Keratinocyte (primary cell): Measurements from ENCODE around the gene MARCHF3. TPM values are rescaled to one million over a fixed set of nuclear protein-coding genes. Genes with fewer than 3 reads are reported as not detected.

Experiments
- DNase-seq: peaks from one replicate; pipeline ENCODE4 v3.0.0-alpha.2; 2011; ENCODE audit warnings: low read depth, missing footprints, low spot score
- FAIRE-seq: peaks from 2 replicates; lab custom pipeline; 2011; peaks lifted over from hg19 to GRCh38; lab: Jason Lieb, UNC
- H2AFZ ChIP-seq: 2 replicates; pipeline ENCODE4 v1.6.0; 2012; ENCODE audit warnings: low read length, control low read depth, inconsistent platforms; ENCODE audit not compliant: control insufficient read depth
- H3K27ac ChIP-seq: 2 replicates; pipeline ENCODE4 v1.5.1; 2011; ENCODE audit warnings: low read length; ENCODE audit not compliant: control insufficient read depth, insufficient read depth
- H3K27me3 ChIP-seq: 3 replicates; pipeline ENCODE4 v1.6.0; 2011; ENCODE audit warnings: low read length; ENCODE audit not compliant: control insufficient read depth, insufficient read depth; ENCODE audit errors: extremely low read depth
- H3K36me3 ChIP-seq, 2 experiments: 2 replicates in 1 of 2; 3 replicates in 1 of 2; pipeline ENCODE4 v1.5.1; 2011; ENCODE audit warnings: low read length in 2 of 2, mild to moderate bottlenecking in 1 of 2; ENCODE audit not compliant: control insufficient read depth in 2 of 2, insufficient read depth in 2 of 2; ENCODE audit errors: extremely low read depth in 1 of 2
- H3K4me1 ChIP-seq: 3 replicates; pipeline ENCODE4 v1.5.1; 2011; ENCODE audit warnings: low read length; ENCODE audit not compliant: control insufficient read depth, insufficient read depth; ENCODE audit errors: extremely low read depth
- H3K4me2 ChIP-seq: 3 replicates; pipeline ENCODE4 v1.6.0; 2011; ENCODE audit warnings: low read depth, low read length; ENCODE audit not compliant: control insufficient read depth, insufficient read depth; ENCODE audit errors: extremely low read depth
- H3K4me3 ChIP-seq, 3 experiments: fragments of 200-600 bp in 1 of 3; sonication (generic) in 1 of 3; 2 replicates in 2 of 3; 3 replicates in 1 of 3; pipeline ENCODE4 v1.5.1; 2011 to 2016; ENCODE audit warnings: low read length in 3 of 3, mild to moderate bottlenecking in 3 of 3, control low read depth in 2 of 3, inconsistent platforms in 1 of 3, low read depth in 1 of 3, mixed read lengths in 1 of 3, mixed run types in 1 of 3, moderate library complexity in 1 of 3; ENCODE audit not compliant: control insufficient read depth in 2 of 3, insufficient read depth in 2 of 3; ENCODE audit errors: extremely low read depth in 1 of 3
- H3K79me2 ChIP-seq: 2 replicates; pipeline ENCODE4 v1.6.0; 2012; ENCODE audit warnings: low read length; ENCODE audit not compliant: control insufficient read depth, insufficient read depth
- H3K9ac ChIP-seq: 3 replicates; pipeline ENCODE4 v1.6.0; 2011; ENCODE audit warnings: low read length; ENCODE audit not compliant: control insufficient read depth, insufficient read depth; ENCODE audit errors: extremely low read depth
- H3K9me1 ChIP-seq: 3 replicates; pipeline ENCODE4 v1.6.0; 2011; ENCODE audit warnings: low read length; ENCODE audit not compliant: control insufficient read depth, insufficient read depth; ENCODE audit errors: extremely low read depth
- H3K9me3 ChIP-seq: 2 replicates; pipeline ENCODE4 v1.5.1; 2012; ENCODE audit warnings: low read depth, low read length; ENCODE audit not compliant: control insufficient read depth
- H4K20me1 ChIP-seq: 3 replicates; pipeline ENCODE4 v1.6.0; 2011; ENCODE audit warnings: low read length; ENCODE audit not compliant: control insufficient read depth, insufficient read depth; ENCODE audit errors: extremely low read depth
- CTCF ChIP-seq, 3 experiments: IDR thresholded peaks in 1 of 3; conservative IDR thresholded peaks in 1 of 3; optimal IDR thresholded peaks in 1 of 3; 2 replicates in 2 of 3; 3 replicates in 1 of 3; pipeline versions ENCODE3 to v1.5.1; 2011; ENCODE audit warnings: low read length in 3 of 3, mild to moderate bottlenecking in 3 of 3, moderate library complexity in 2 of 3, control low read depth in 1 of 3, inconsistent platforms in 1 of 3; ENCODE audit not compliant: insufficient read depth in 2 of 3; ENCODE audit errors: extremely low read depth in 1 of 3
- EZH2 ChIP-seq: IDR thresholded peaks from one replicate; pipeline ENCODE4 v1.6.1; 2012; ENCODE audit warnings: inconsistent platforms, mild to moderate bottlenecking, low read length, moderate library complexity
- dilution Hi-C: fragments of 300-500 bp; cut with MboI; formaldehyde crosslinking; loops from one replicate; pipeline ENCODE4 v1.7.0; 2020; ENCODE audit warnings: low sequenced_read_pairs; ENCODE audit not compliant: extremely low pct_ligation_motif_present
- polyA plus RNA-seq, 5 experiments: library from polyadenylated mRNA; depleted of rRNA in 3 of 5; stranded (reverse) in 3 of 5; stranded (forward) in 1 of 5; unstranded in 1 of 5; fragments of >200 nt; gene quantifications; 1 replicate in 1 of 5; 2 replicates in 3 of 5; 3 replicates in 1 of 5; pipeline versions ENCODE4 v1.2.1 to v1.2.3, GENCODE V29; 2011 to 2012; ENCODE audit warnings: missing spikeins in 2 of 5, low read depth in 1 of 5, low replicate concordance in 1 of 5

The MARCHF3 gene
- polyA plus RNA-seq, 1 donor (not counting 4 experiments of a cell fraction or from before 2014, with no cell fraction given) = 0.45 TPM

GRCh38 chr5:126920291-126920690 lies 110.1 kb downstream of the MARCHF3 start:
- no peaks in the 10 kb centered on the region for H3K9me1 ChIP-seq
- no peaks in the 10 kb centered on the region for H3K36me3 ChIP-seq
- no peaks in the 10 kb centered on the region for H3K27me3 ChIP-seq
- no peak for FAIRE-seq
- no peaks in the 10 kb centered on the region for H3K79me2 ChIP-seq
- H3K4me3 ChIP-seq = no peak overlapping the region
- H3K4me2 ChIP-seq = no peak overlapping the region
- dilution Hi-C loops = no loop called here
- no peak for TF ChIP-seq EZH2
- TF ChIP-seq CTCF (optimal IDR thresholded peaks at IDR 0.05 in 1 of 3, IDR thresholded peaks at IDR 0.05 in 1 of 3, conservative IDR thresholded peaks at IDR 0.05 in 1 of 3; ENCODE audit: extremely low read depth in 1 of 3, insufficient read depth in 2 of 3, low read length in 3 of 3) = no peak
- no peak overlapping the region for H2AFZ ChIP-seq
- no peak for DNase-seq
- H3K9me3 ChIP-seq = no peaks in the 10 kb centered on the region
- H4K20me1 ChIP-seq = no peaks in the 10 kb centered on the region
- H3K9ac ChIP-seq = no peak overlapping the region
- H3K27ac ChIP-seq = no peak overlapping the region
- no peaks in the 10 kb centered on the region for H3K4me1 ChIP-seq

GRCh38 chr5:126919566-126919965 lies 110.8 kb downstream of the MARCHF3 start:
- no peak overlapping the region for H3K9ac ChIP-seq
- no peak overlapping the region for H3K27ac ChIP-seq
- dilution Hi-C loops = no loop called here
- no peak overlapping the region for H3K4me3 ChIP-seq
- no peaks in the 10 kb centered on the region for H3K4me1 ChIP-seq
- H3K79me2 ChIP-seq = no peaks in the 10 kb centered on the region
- H4K20me1 ChIP-seq = no peaks in the 10 kb centered on the region
- no peaks in the 10 kb centered on the region for H3K36me3 ChIP-seq
- H3K9me3 ChIP-seq = no peaks in the 10 kb centered on the region
- no peaks in the 10 kb centered on the region for H3K9me1 ChIP-seq
- no peak for DNase-seq
- H3K27me3 ChIP-seq = no peaks in the 10 kb centered on the region
- no peak for FAIRE-seq
- TF ChIP-seq CTCF (optimal IDR thresholded peaks at IDR 0.05 in 1 of 3, IDR thresholded peaks at IDR 0.05 in 1 of 3, conservative IDR thresholded peaks at IDR 0.05 in 1 of 3; ENCODE audit: extremely low read depth in 1 of 3, insufficient read depth in 2 of 3, low read length in 3 of 3) (no peak), EZH2 (no peak)
- H2AFZ ChIP-seq = no peak overlapping the region
- H3K4me2 ChIP-seq = no peak overlapping the region
